Prostate gland (tissue), 2 donors: ENCODE results near the gene ZDHHC22.

ENCODE experiments used
- CTCF ChIP-seq, 4 experiments: fragments of 200-600 bp in 2 of 4; fragments of 450-650 bp in 2 of 4; sonication (generic) in 2 of 4; IDR thresholded peaks; 1 replicate in 3 of 4; 2 replicates in 1 of 4; pipeline ENCODE4 v1.5.1; 2016 to 2019; ENCODE audit warnings: antibody characterized with exemption in 4 of 4, mild to moderate bottlenecking in 2 of 4, moderate library complexity in 2 of 4
- POLR2A ChIP-seq: fragments of 450-650 bp; IDR thresholded peaks from one replicate; pipeline ENCODE4 v1.6.1; 2016; ENCODE audit warnings: antibody characterized with exemption, mild to moderate bottlenecking

DNA sequence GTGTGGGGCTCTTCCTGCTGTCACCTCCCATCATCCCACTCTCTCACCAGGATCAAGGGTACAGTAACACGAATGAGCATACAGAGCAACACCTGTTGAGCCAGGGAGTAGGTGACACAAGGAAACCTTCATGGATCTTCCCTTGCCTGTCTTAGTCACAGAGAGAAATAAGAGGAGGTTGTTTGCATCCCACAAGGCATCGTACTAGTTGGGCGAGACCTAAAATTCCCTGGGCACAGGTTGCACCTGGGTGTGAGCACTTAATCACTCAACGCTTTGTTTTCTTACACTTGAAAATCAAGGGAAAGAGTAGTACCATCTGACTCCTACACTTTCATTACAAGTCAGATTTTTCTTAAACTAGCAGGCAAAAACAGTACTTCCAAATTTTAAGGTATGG is 27.0 kb downstream of the ZDHHC22 start:
- TF ChIP-seq POLR2A (no peak), CTCF (IDR thresholded peaks at IDR 0.05) (no peak)
